ENCODE data around the gene ZSCAN22.

Gene ZSCAN22

GRCh38 chr19:58326914-58327726 is at the start of gene ZSCAN22:
Gene ZSCAN22, plus strand, starts transcription at chr19:58326994. Its CDS starts 7,809 bp downstream, at chr19:58334803.
- DNase-seq (ENCODE audit: low read depth): peak; percentile 90
- H3K4me3 ChIP-seq (ENCODE audit: low read depth, low read length): peak within 1 kb of the TSS; percentile 97
- TF ChIP-seq CTCF (IDR thresholded peaks at IDR 0.05; ENCODE audit: control insufficient read depth, extremely low read depth, insufficient read depth): no peak

DNA sequence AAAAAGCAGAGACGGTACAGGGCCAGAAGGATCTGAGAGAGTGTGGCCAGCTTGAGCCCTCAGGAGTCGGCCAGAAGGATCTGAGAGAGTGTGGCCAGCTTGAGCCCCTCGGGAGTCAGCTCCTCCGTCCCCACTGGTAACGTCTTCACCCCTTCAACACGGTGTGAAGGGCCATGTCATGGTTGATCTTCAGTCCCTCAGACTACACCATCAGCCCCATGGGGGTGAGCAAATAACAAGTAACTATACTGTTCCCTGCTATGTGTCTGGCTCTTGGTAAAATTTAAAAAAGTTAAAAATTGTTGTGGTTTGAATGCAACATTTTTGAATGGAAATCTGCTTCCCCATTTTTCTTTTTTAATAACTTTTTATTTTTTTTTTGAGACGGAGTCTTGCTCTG is 49.6 kb upstream of the ZSCAN22 start:
- TF ChIP-seq CTCF (IDR thresholded peaks at IDR 0.05; ENCODE audit: control insufficient read depth, extremely low read depth, insufficient read depth): no peak

DNA sequence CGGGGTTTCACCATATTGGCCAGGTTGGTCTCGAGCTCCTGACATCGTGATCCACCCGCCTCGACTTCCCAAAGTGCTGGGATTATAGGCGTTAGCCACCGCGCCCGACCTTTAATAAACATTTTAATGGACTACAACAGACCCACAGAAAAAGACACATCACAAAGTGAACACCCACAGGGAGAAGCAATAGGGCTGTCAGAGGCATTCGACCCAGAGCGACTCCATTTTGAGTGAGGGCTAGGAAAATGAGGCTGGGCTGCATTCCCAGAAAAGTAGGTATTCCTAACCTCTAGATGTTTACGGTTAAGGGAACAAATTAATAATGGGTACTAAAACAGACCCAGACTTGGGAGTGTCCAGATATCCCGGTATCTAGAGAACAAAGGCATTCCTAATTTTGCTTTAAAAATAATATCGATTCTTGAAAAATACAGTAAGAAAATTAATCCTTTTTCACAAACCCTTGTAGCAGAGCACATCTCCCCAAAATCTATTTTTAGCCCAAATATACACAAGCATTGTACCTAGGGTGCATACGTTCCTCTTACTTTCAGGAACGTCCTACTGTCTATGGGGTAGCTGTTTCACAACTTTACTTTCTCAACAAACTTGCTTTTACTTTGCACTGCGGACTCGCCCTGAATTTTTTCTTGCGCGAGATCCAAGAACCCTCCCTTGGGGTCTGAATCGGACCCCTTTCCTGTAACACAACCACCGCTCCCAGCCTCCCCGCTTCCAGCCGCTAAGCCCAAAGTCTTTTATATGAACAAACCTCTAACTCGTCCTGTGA is 48.9 kb upstream of the ZSCAN22 start:
- no peak for DNase-seq (ENCODE audit: low read depth)
- peak overlapping the region; percentile 95 for H3K4me3 ChIP-seq (ENCODE audit: low read depth, low read length)
- no peak for TF ChIP-seq CTCF (IDR thresholded peaks at IDR 0.05; ENCODE audit: control insufficient read depth, extremely low read depth, insufficient read depth)

More for the DNA sequence above, 49.6 kb upstream of the ZSCAN22 start:
- H3K4me3 ChIP-seq (ENCODE audit: low read depth, low read length): no peak overlapping the region
- DNase-seq (ENCODE audit: low read depth): no peak

GRCh38 chr19:58278541-58279041 is 48.2 kb upstream of the ZSCAN22 start, which contains the start of gene ZNF8:
Gene ZNF8, plus strand, starts transcription at chr19:58278955. Its CDS starts 127 bp downstream, at chr19:58279082.
- peak; percentile 76 for DNase-seq (ENCODE audit: low read depth)
- no peak for TF ChIP-seq CTCF (IDR thresholded peaks at IDR 0.05; ENCODE audit: control insufficient read depth, extremely low read depth, insufficient read depth)
- peak within 1 kb of the TSS; percentile 95 for H3K4me3 ChIP-seq (ENCODE audit: low read depth, low read length)

GRCh38 chr19:58279042-58279924 is 47.5 kb upstream of the ZSCAN22 start:
- DNase-seq (ENCODE audit: low read depth): no peak
- H3K4me3 ChIP-seq (ENCODE audit: low read depth, low read length): peak overlapping the region; percentile 95
- no peak for TF ChIP-seq CTCF (IDR thresholded peaks at IDR 0.05; ENCODE audit: control insufficient read depth, extremely low read depth, insufficient read depth)

GRCh38 chr19:58279925-58280316 is 46.9 kb upstream of the ZSCAN22 start:
- DNase-seq (ENCODE audit: low read depth): no peak
- no peak for TF ChIP-seq CTCF (IDR thresholded peaks at IDR 0.05; ENCODE audit: control insufficient read depth, extremely low read depth, insufficient read depth)
- H3K4me3 ChIP-seq (ENCODE audit: low read depth, low read length): peak overlapping the region; percentile 95

Data from LNCaP clone FGC (cell line).